C4-2B (cell line): ENCODE data around the gene CHST14.

Source experiments
- H3K27ac ChIP-seq: fragments of 450-650 bp; 2 replicates; pipeline ENCODE4 v1.5.1; 2017
- CTCF ChIP-seq: fragments of 450-650 bp; conservative IDR thresholded peaks from 2 replicates; pipeline ENCODE4 v1.5.1; 2017; ENCODE audit warnings: mild to moderate bottlenecking
- ZFX ChIP-seq: fragments of 450-650 bp; IDR thresholded peaks from 2 replicates; pipeline ENCODE4 v1.6.1; 2017

Gene CHST14

GRCh38 chr15:40486066-40486770 lies 15.4 kb downstream of the CHST14 start:
- TF ChIP-seq CTCF (no peak), ZFX (no peak)
- H3K27ac ChIP-seq: no peak overlapping the region

GRCh38 chr15:40487816-40488682 lies 17.3 kb downstream of the CHST14 start:
- no peak for TF ChIP-seq ZFX
- TF ChIP-seq CTCF: no peak
- no peak overlapping the region for H3K27ac ChIP-seq

GRCh38 chr15:40489274-40490175 lies 18.7 kb downstream of the CHST14 start:
- H3K27ac ChIP-seq: no peak overlapping the region
- TF ChIP-seq ZFX (no peak), CTCF (no peak)

- H3K27ac ChIP-seq: no peak overlapping the region
- no peak for TF ChIP-seq ZFX
- no peak for TF ChIP-seq CTCF
These were observed 22.5 kb downstream of the CHST14 start for GRCh38 chr15:40493089-40493840.

GRCh38 chr15:40495516-40495915 lies 24.7 kb downstream of the CHST14 start:
- H3K27ac ChIP-seq: no peak overlapping the region
- TF ChIP-seq ZFX: no peak
- TF ChIP-seq CTCF: no peak

GRCh38 chr15:40498418-40498817 lies 27.6 kb downstream of the CHST14 start:
- no peak for TF ChIP-seq ZFX
- no peak for TF ChIP-seq CTCF
- no peak overlapping the region for H3K27ac ChIP-seq
